IMR-90 (cell line): ENCODE measurements around the gene AHCYL2. TPM values are rescaled to one million over a fixed set of nuclear protein-coding genes. Genes with fewer than 3 reads are reported as not detected.

Experiments
- ATAC-seq: fragments of 200-7000 bp; cut with Tn5 transposase; 2 replicates; pipeline ENCODE4 v1.9.1; 2020; ENCODE audit warnings: low read depth, mild to moderate bottlenecking, moderate library complexity
- BruUV-seq: library from RNA; stranded (reverse); fragments of 400-500 nt; replicated peaks from 2 replicates; lab custom pipeline; 2021; lab: Mats Ljungman, UMichigan
- CTCF ChIA-PET: fragments of 300-600 bp; formaldehyde crosslinking; extraction: SDS; loops from one replicate; lab custom pipeline; 2021; ENCODE audit warnings: antibody characterized with exemption; lab: Yijun Ruan, JAX
- POLR2A ChIA-PET: fragments of 300-600 bp; sonication (Branson Sonifier 250); formaldehyde crosslinking; loops from one replicate; lab custom pipeline; 2022; ENCODE audit warnings: antibody characterized with exemption; ENCODE audit not compliant: unreplicated experiment; lab: Charles Lee
- DNase-seq: peaks from one replicate; pipeline ENCODE4 v3.0.0; 2013
- H2AFZ ChIP-seq: replicated peaks from 2 replicates; pipeline ENCODE3; 2013; ENCODE audit warnings: low read length, mild to moderate bottlenecking; ENCODE audit not compliant: poor library complexity
- H2AK5ac ChIP-seq: 2 replicates; pipeline ENCODE4 v1.6.1; 2013; ENCODE audit warnings: low read depth, low read length, inconsistent platforms
- H2AK9ac ChIP-seq: replicated peaks from 2 replicates; pipeline ENCODE3; 2013; ENCODE audit warnings: mild to moderate bottlenecking, low read depth, low read length, moderate library complexity; ENCODE audit not compliant: poor library complexity
- H2BK120ac ChIP-seq: 2 replicates; pipeline ENCODE4 v1.6.1; 2013; ENCODE audit warnings: low read depth, low read length, inconsistent platforms
- H2BK15ac ChIP-seq: 3 replicates; pipeline ENCODE4 v1.6.1; 2013; ENCODE audit warnings: low read depth, low read length, inconsistent platforms
- H2BK20ac ChIP-seq: 2 replicates; pipeline ENCODE4 v1.6.1; 2013; ENCODE audit warnings: low read depth, mild to moderate bottlenecking, inconsistent platforms, low read length, moderate library complexity
- H2BK5ac ChIP-seq: 2 replicates; pipeline ENCODE4 v1.6.1; 2013; ENCODE audit warnings: mild to moderate bottlenecking, low read depth, low read length, inconsistent platforms; ENCODE audit not compliant: poor library complexity, severe bottlenecking
- H3K14ac ChIP-seq: replicated peaks from 2 replicates; pipeline ENCODE4 v1.6.1; 2013; ENCODE audit warnings: low read depth, low read length, inconsistent platforms
- H3K18ac ChIP-seq: 2 replicates; pipeline ENCODE4 v1.6.1; 2013; ENCODE audit warnings: low read depth, low read length, control low read depth
- H3K23ac ChIP-seq: 2 replicates; pipeline ENCODE4 v1.6.1; 2013; ENCODE audit warnings: low read depth, low read length, inconsistent platforms
- H3K27ac ChIP-seq: 2 replicates; pipeline ENCODE4 v1.5.1; 2013; ENCODE audit warnings: mild to moderate bottlenecking, control low read depth, low read length; ENCODE audit not compliant: insufficient read depth
- H3K27me3 ChIP-seq: 2 replicates; pipeline ENCODE4 v1.6.1; 2013; ENCODE audit warnings: low read length; ENCODE audit not compliant: control insufficient read depth, insufficient read depth
- H3K36me3 ChIP-seq: 2 replicates; pipeline ENCODE4 v1.6.1; 2013; ENCODE audit warnings: low read length, mixed read lengths; ENCODE audit not compliant: control insufficient read depth, insufficient read depth
- H3K4ac ChIP-seq: 2 replicates; pipeline ENCODE4 v1.6.1; 2013; ENCODE audit warnings: low read depth, low read length, inconsistent platforms
- H3K4me1 ChIP-seq: 2 replicates; pipeline ENCODE4 v1.6.1; 2013; ENCODE audit warnings: low read length, mixed read lengths; ENCODE audit not compliant: control insufficient read depth, insufficient read depth
- H3K4me2 ChIP-seq: 2 replicates; pipeline ENCODE4 v1.6.1; 2013; ENCODE audit warnings: low read depth, mild to moderate bottlenecking, control low read depth, low read length, moderate library complexity
- H3K4me3 ChIP-seq: 2 replicates; pipeline ENCODE4 v1.5.1; 2013; ENCODE audit warnings: low read depth, mild to moderate bottlenecking, control low read depth, low read length, moderate library complexity; ENCODE audit not compliant: insufficient read depth
- H3K56ac ChIP-seq: 2 replicates; pipeline ENCODE4 v1.6.1; 2013; ENCODE audit warnings: low read length, inconsistent platforms; ENCODE audit not compliant: insufficient read depth; ENCODE audit errors: extremely low read depth
- H3K79me1 ChIP-seq, 2 experiments: 2 replicates each; pipeline ENCODE4 v1.6.1; 2013; ENCODE audit warnings: low read length in 2 of 2, inconsistent platforms in 1 of 2, low read depth in 1 of 2
- H3K9ac ChIP-seq: 2 replicates; pipeline ENCODE4 v1.6.1; 2013; ENCODE audit warnings: low read depth, low read length, control low read depth
- H3K9me1 ChIP-seq: 2 replicates; pipeline ENCODE4 v1.6.1; 2013; ENCODE audit warnings: low read length, inconsistent platforms; ENCODE audit not compliant: insufficient read depth
- H3K9me3 ChIP-seq: 2 replicates; pipeline ENCODE4 v1.6.1; 2013; ENCODE audit warnings: low read length; ENCODE audit not compliant: control insufficient read depth, insufficient read depth
- H4K20me1 ChIP-seq: 2 replicates; pipeline ENCODE4 v1.6.1; 2013; ENCODE audit warnings: low read length, inconsistent platforms; ENCODE audit not compliant: insufficient read depth
- H4K5ac ChIP-seq: 2 replicates; pipeline ENCODE4 v1.6.1; 2013; ENCODE audit warnings: mild to moderate bottlenecking, low read depth, low read length, control low read depth
- H4K8ac ChIP-seq, 2 experiments: 2 replicates each; pipeline ENCODE4 v1.6.1; 2013; ENCODE audit warnings: low read depth in 2 of 2, low read length in 2 of 2, control low read depth in 1 of 2, inconsistent platforms in 1 of 2
- H4K91ac ChIP-seq: 2 replicates; pipeline ENCODE4 v1.6.1; 2013; ENCODE audit warnings: low read depth, low read length, inconsistent platforms; ENCODE audit not compliant: insufficient read depth
- BHLHE40 ChIP-seq: fragments of 150-350 bp; IDR thresholded peaks from 2 replicates; pipeline ENCODE4 v1.6.1; 2016; ENCODE audit warnings: mild to moderate bottlenecking, low read depth, low read length
- CEBPB ChIP-seq: IDR thresholded peaks from 2 replicates; pipeline ENCODE4 v1.6.1; 2012; ENCODE audit warnings: low read depth, low read length, improper control_type of control experiment
- CHD1 ChIP-seq: IDR thresholded peaks from 2 replicates; pipeline ENCODE4 v1.6.1; 2012; ENCODE audit warnings: low read depth, low read length, improper control_type of control experiment
- FOS ChIP-seq: fragments of 150-350 bp; IDR thresholded peaks from 2 replicates; pipeline ENCODE4 v1.6.1; 2016; ENCODE audit warnings: low read depth, low read length
- RCOR1 ChIP-seq: IDR thresholded peaks from 2 replicates; pipeline ENCODE4 v1.6.1; 2012; ENCODE audit warnings: mild to moderate bottlenecking, low read length, improper control_type of control experiment; ENCODE audit not compliant: insufficient replicate concordance
- USF2 ChIP-seq: fragments of 150-350 bp; IDR thresholded peaks from 2 replicates; pipeline ENCODE4 v1.6.1; 2017; ENCODE audit warnings: mild to moderate bottlenecking, antibody characterized with exemption, low read length, low read depth
- WGBS, 2 experiments: methylation state at CpG; one replicate each; pipeline versions ENCODE4 v1.1.5 to v1.1.7; 2013; ENCODE audit warnings: missing lambda C conversion rate in 2 of 2; ENCODE audit not compliant: insufficient read length in 1 of 2; ENCODE audit errors: extremely low coverage in 2 of 2; 5-methylcytosine and 5-hydroxymethylcytosine counted together
- dilution Hi-C: fragments of 300-500 bp; cut with HindIII; formaldehyde crosslinking; loops from one replicate; pipeline ENCODE4 v1.14.3; 2018; ENCODE audit warnings: low sequenced_read_pairs; ENCODE audit not compliant: unreplicated experiment
- in situ Hi-C: fragments of 300-500 bp; cut with MboI; formaldehyde crosslinking; loops from 3 replicates; pipeline ENCODE4 v1.14.3; 2019; ENCODE audit warnings: low sequenced_read_pairs, inconsistent platforms, mixed read lengths
- intact Hi-C: fragments of 100-400 bp; cut with micrococcal nuclease; formaldehyde crosslinking; loops from 2 replicates; pipeline ENCODE4 v1.10.0; 2022
- polyA plus RNA-seq, 3 experiments: library from polyadenylated mRNA; depleted of rRNA; stranded (reverse); fragments of >200 nt; gene quantifications; 2 replicates each; pipeline ENCODE4 v1.2.3, GENCODE V29; 2012; ENCODE audit warnings: low replicate concordance in 1 of 3
- total RNA-seq: library from RNA; depleted of rRNA; stranded (reverse); fragments of >200 nt; gene quantifications from 2 replicates; pipeline ENCODE4 v1.2.3, GENCODE V29; 2012
- TF ChIP-seq, protein P1 (sequence below): conservative IDR thresholded peaks from 2 replicates; pipeline ENCODE4 v1.5.1; 2012; ENCODE audit warnings: mild to moderate bottlenecking, low read depth, low read length, improper control_type of control experiment

Gene AHCYL2
- total and polyA plus RNA-seq, 2 of the 4 experiments (the other 2 are of a cell fraction) = 5.7 to 7.6 TPM

GRCh38 chr7:129176916-129177710 is 47.7 kb upstream of the AHCYL2 start (continued):
- TF ChIP-seq USF2 = no peak

DNA sequence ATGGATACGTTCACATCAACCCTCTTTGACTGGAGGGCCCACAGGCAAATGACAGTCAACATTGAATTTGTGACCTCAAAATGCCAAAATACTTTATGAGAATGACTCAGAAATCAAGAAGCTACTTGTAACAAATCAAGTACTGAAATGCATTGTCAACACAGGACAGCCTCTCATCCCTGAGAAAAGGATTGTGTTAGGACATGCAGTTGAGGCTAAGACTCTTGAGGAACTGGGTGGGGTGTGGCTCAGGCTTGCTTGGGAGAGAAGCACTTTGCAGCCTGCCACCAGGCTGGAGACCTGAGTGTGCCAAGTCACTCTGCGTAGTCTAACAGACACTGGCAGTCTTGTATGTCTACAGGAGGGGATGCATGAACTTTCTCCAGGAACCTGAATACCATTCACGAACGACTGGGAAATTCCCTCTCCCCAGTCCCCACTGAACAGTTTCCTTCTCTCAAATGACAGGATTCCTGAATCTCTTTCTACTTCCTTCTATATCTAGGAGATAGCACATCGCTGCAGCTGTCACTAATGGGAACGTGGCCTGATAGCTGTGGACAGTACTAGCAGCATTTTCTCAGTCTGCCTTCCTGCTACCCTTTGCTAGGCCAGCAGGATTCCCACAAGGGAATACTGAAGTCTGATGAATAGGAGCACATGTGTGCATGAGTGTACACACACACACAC is 39.7 kb upstream of the AHCYL2 start:
- Histone ChIP-seq H3K4me2 (no peak overlapping the region), H2BK20ac (no peak overlapping the region), H3K56ac (no peak overlapping the region), H3K27ac (no peak overlapping the region), H2BK15ac (no peak overlapping the region), H4K91ac (no peak overlapping the region), H4K20me1 (peaks cover 6% of the 10 kb centered on the region; the same call in 1 of the 2 replicates), H3K79me1 (peaks cover 7 to 9% of the 10 kb centered on the region in 2 experiments; a peak in 2 of 4 replicates), H2AK5ac (no peak overlapping the region), H3K14ac (no peak overlapping the region), H3K36me3 (no peaks in the 10 kb centered on the region), H3K27me3 (peaks cover 15% of the 10 kb centered on the region), H2AK9ac (no peak overlapping the region), H2BK5ac (no peak overlapping the region), H3K4me3 (no peak overlapping the region), H4K5ac (no peak overlapping the region), H3K9me3 (no peaks in the 10 kb centered on the region), H2BK120ac (no peak overlapping the region), H3K18ac (no peak overlapping the region), H2AFZ (no peak overlapping the region), H3K4ac (no peak overlapping the region), H3K9me1 (no peaks in the 10 kb centered on the region), H3K9ac (no peak overlapping the region), H3K23ac (no peak overlapping the region), H3K4me1 (peaks cover 2% of the 10 kb centered on the region), H4K8ac (no peak overlapping the region)
- intact Hi-C loops = no loop called here
- dilution Hi-C loops = no loop called here
- no peak for DNase-seq
- ChIA-PET POLR2A (no interaction called here), CTCF (interaction anchor here (0.6 kb wide), 1 partner anchor 19 kb away, joined by 5 read pairs; no protein-coding TSS in a partner anchor)
- WGBS, 2 experiments = no CpG with 5 or more reads among the region's 6 CpGs
- TF ChIP-seq CHD1 (no peak), FOS (no peak), RCOR1 (no peak), CEBPB (no peak), BHLHE40 (no peak)
- TF ChIP-seq, protein P1, sequence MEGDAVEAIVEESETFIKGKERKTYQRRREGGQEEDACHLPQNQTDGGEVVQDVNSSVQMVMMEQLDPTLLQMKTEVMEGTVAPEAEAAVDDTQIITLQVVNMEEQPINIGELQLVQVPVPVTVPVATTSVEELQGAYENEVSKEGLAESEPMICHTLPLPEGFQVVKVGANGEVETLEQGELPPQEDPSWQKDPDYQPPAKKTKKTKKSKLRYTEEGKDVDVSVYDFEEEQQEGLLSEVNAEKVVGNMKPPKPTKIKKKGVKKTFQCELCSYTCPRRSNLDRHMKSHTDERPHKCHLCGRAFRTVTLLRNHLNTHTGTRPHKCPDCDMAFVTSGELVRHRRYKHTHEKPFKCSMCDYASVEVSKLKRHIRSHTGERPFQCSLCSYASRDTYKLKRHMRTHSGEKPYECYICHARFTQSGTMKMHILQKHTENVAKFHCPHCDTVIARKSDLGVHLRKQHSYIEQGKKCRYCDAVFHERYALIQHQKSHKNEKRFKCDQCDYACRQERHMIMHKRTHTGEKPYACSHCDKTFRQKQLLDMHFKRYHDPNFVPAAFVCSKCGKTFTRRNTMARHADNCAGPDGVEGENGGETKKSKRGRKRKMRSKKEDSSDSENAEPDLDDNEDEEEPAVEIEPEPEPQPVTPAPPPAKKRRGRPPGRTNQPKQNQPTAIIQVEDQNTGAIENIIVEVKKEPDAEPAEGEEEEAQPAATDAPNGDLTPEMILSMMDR = no peak
- no peak for ATAC-seq
- no TSS peak for BruUV-seq
- in situ Hi-C loops = no loop called here
